ENCODE results near the gene RASGEF1B.

Gene RASGEF1B

DNA sequence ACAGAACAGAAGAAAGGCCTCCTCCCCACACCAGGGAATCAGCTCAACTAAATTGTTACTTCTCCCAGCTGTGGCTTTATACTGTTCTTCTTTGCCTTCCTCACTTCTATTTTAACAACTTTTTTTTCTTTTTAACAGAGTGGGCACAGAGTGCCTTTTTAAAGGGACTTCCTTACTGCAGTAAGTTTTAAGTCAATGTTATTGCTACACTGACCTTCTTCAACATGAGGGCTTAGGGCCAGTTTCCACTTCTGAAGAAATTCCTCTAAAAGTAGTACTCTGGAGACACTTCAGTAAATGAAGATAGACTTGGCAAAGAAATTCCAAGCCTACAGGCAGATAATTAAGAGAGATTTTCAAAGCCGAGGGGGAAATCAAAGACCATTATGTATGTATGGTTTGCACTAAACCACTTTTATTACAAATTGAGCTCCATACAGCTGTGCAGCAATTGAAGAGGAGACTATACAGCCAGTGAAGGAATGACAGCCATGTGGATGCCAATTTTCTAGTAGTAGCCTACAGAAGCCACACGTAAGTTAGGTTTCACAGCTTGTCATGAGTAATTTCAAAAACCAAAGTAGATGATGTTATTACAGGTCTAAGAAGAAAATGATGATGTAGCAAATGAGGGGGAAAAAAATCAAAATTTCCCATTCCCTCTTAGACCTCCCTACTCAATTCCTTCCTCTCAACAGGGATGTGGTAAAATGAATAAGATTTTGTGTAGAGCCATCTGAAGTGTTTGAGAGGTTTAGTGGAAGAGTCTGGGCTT, 36.9 kb upstream of the RASGEF1B start:
- intact Hi-C loops (cut with DNase I; ENCODE audit: low total_unique reads), result no loop called here
- Histone ChIP-seq H3K4me1 (no peaks in the 10 kb centered on the region), H3K27ac (no peak overlapping the region), H3K9me3 (no peaks in the 10 kb centered on the region), H3K36me3 (no peaks in the 10 kb centered on the region), H3K4me3 (no peak overlapping the region), H3K27me3 (no peaks in the 10 kb centered on the region)
- DNase-seq, result no peak
- TF ChIP-seq CTCF (IDR thresholded peaks at IDR 0.05), result no peak

GRCh38 chr4:81507530-81507929, 35.8 kb upstream of the RASGEF1B start:
- intact Hi-C loops (cut with DNase I; ENCODE audit: low total_unique reads), result no loop called here
- Histone ChIP-seq H3K4me1 (no peaks in the 10 kb centered on the region), H3K4me3 (no peak overlapping the region), H3K27me3 (no peaks in the 10 kb centered on the region), H3K36me3 (no peaks in the 10 kb centered on the region), H3K9me3 (no peaks in the 10 kb centered on the region), H3K27ac (no peak overlapping the region)
- TF ChIP-seq CTCF (IDR thresholded peaks at IDR 0.05), result no peak
- DNase-seq, result no peak

DNA sequence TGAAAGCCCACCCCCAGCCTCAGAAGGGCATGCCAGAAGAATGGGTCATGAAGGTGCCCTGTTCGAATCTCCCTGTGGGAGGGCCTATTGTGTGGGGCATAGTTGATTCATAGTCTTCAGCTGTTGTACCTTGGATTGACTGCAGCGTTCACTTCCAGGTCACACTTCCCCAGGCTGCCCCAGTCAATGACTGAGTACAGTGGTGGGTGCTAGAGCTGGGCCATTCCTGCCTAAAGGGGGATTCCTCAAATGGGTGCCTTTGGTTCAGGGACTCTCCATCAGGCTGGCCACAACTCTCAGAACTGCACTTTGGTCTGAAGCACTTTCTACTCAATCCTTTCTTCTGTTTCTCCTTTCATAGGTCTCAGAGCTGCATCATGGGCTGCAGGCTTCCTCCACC, 35.0 kb upstream of the RASGEF1B start:
- Histone ChIP-seq H3K4me3 (no peak overlapping the region), H3K9me3 (no peaks in the 10 kb centered on the region), H3K27me3 (no peaks in the 10 kb centered on the region), H3K36me3 (no peaks in the 10 kb centered on the region), H3K27ac (no peak overlapping the region), H3K4me1 (no peaks in the 10 kb centered on the region)
- intact Hi-C loops (cut with DNase I; ENCODE audit: low total_unique reads), result no loop called here
- no peak for TF ChIP-seq CTCF (IDR thresholded peaks at IDR 0.05)
- no peak for DNase-seq

- DNase-seq, result no peak
- Histone ChIP-seq H3K27ac (peak overlapping the region in 1 of 2 donors; percentile 39), H3K4me3 (no peak overlapping the region), H3K27me3 (no peaks in the 10 kb centered on the region), H3K9me3 (no peaks in the 10 kb centered on the region), H3K4me1 (no peaks in the 10 kb centered on the region), H3K36me3 (no peaks in the 10 kb centered on the region)
- intact Hi-C loops (cut with DNase I; ENCODE audit: low total_unique reads), result no loop called here
- no peak for TF ChIP-seq CTCF (IDR thresholded peaks at IDR 0.05)
Observed at GRCh38 chr4:81505726-81506125, 34.0 kb upstream of the RASGEF1B start.

- peak; percentile 84 to 86 for DNase-seq
- intact Hi-C loops (cut with DNase I; ENCODE audit: low total_unique reads), result no loop called here
- TF ChIP-seq CTCF (IDR thresholded peaks at IDR 0.05), result no peak
- no peaks in the 10 kb centered on the region for H3K27me3 ChIP-seq
- H3K36me3 ChIP-seq, result no peaks in the 10 kb centered on the region
- peak overlapping the region; percentile 21 to 39 for H3K27ac ChIP-seq
- no peak overlapping the region for H3K4me3 ChIP-seq
- no peaks in the 10 kb centered on the region for H3K4me1 ChIP-seq
- H3K9me3 ChIP-seq, result no peaks in the 10 kb centered on the region
Observed at GRCh38 chr4:81505004-81505598, 33.4 kb upstream of the RASGEF1B start.
